Naive thymus-derived CD8-positive, alpha-beta T cell (primary cell): ENCODE data around the gene ZNF281. TPM values are rescaled to one million over a fixed set of nuclear protein-coding genes. Genes with fewer than 3 reads are reported as not detected.
A peak's percentile ranks its signal among the peaks of the same experiment; 100 is the strongest.
"Not testable (repeated sequence)": the region's sequence is repeated elsewhere in the genome, so short reads cannot be mapped to it uniquely, and the experiment has no call there.

ENCODE experiments used
- ATAC-seq, 2 donors: fragments of 150-1000 bp; cut with Tn5 transposase in 1 of 2; sonication (Bioruptor Pico), chemical (Tn5 transposase) in 1 of 2; 1 replicate in 1 of 2; 2 replicates in 1 of 2; pipeline ENCODE4 v1.10.0; 2021; ENCODE audit warnings: mild to moderate bottlenecking in 2 of 2, moderate library complexity in 2 of 2
- POLR2A ChIA-PET: fragments of 350-600 bp; sonication (Branson Sonifier 250); formaldehyde crosslinking; loops from one replicate; lab custom pipeline; 2021; ENCODE audit warnings: antibody characterized with exemption; lab: Charles Lee
- DNase-seq, 10 donors: peaks; one replicate each; pipeline versions ENCODE4 v3.0.0 to v3.0.0-alpha.2; 2020 to 2022
- H3K27ac Mint-ChIP-seq, 10 donors: one replicate each; pipeline ENCODE4 v1.8.0; 2020 to 2022; ENCODE audit warnings: mild to moderate bottlenecking in 10 of 10, mixed read lengths in 10 of 10, moderate library complexity in 4 of 10, inconsistent platforms in 1 of 10
- H3K27me3 Mint-ChIP-seq, 5 donors: one replicate each; pipeline ENCODE4 v1.8.0; 2021 to 2022; ENCODE audit warnings: mixed read lengths in 5 of 5
- H3K36me3 Mint-ChIP-seq, 3 donors: one replicate each; pipeline ENCODE4 v1.8.0; 2020 to 2022; ENCODE audit warnings: mixed read lengths in 3 of 3, mild to moderate bottlenecking in 2 of 3, inconsistent platforms in 1 of 3
- H3K4me1 Mint-ChIP-seq, 4 donors: one replicate each; pipeline ENCODE4 v1.8.0; 2021 to 2022; ENCODE audit warnings: mixed read lengths in 4 of 4
- H3K4me3 Mint-ChIP-seq, 10 donors: one replicate each; pipeline ENCODE4 v1.8.0; 2020 to 2022; ENCODE audit warnings: mild to moderate bottlenecking in 10 of 10, mixed read lengths in 10 of 10, moderate library complexity in 6 of 10, inconsistent platforms in 1 of 10
- H3K9me3 Mint-ChIP-seq, 9 donors: one replicate each; pipeline ENCODE4 v1.8.0; 2020 to 2022; ENCODE audit warnings: mixed read lengths in 9 of 9, mild to moderate bottlenecking in 3 of 9, inconsistent platforms in 1 of 9, moderate library complexity in 1 of 9
- polyA plus RNA-seq, 3 donors: library from polyadenylated mRNA; unstranded; fragments of 300-500 nt; fragmentation: Illumina TruSeq; gene quantifications; one replicate each; pipeline ENCODE4 v1.2.3, GENCODE V29; 2021
- total RNA-seq, 8 experiments: library from RNA in 2 of 8; stranded (reverse) in 2 of 8; gene quantifications; one replicate each; pipeline ENCODE4 v1.2.3 and lab custom pipeline; 2021 to 2026

ZNF281 gene
- total and polyA plus RNA-seq, 5 experiments from 2014 or later = 24.7 to 38.4 (median 27.7) TPM

GRCh38 chr1:200365897-200366426 is 43.9 kb downstream of the ZNF281 start:
- Mint-ChIP-seq H3K4me1 (peaks cover 0 to 10% (median 0%) of the 10 kb centered on the region in 4 donors), H3K4me3 (no peak overlapping the region), H3K27me3 (peaks cover 0 to 2% (median 0%) of the 10 kb centered on the region in 5 donors), H3K9me3 (no peaks in the 10 kb centered on the region), H3K27ac (no peak overlapping the region), H3K36me3 (peaks cover 0 to 39% (median 34%) of the 10 kb centered on the region in 3 donors)
- POLR2A ChIA-PET = no interaction called here
- ATAC-seq (no peak), DNase-seq (no peak)

GRCh38 chr1:200364831-200365230 is 45.0 kb downstream of the ZNF281 start:
- no peak for ATAC-seq
- Mint-ChIP-seq H3K27me3 (peaks cover 0 to 2% (median 0%) of the 10 kb centered on the region in 5 donors), H3K4me3 (no peak overlapping the region), H3K36me3 (peaks cover 0 to 31% (median 30%) of the 10 kb centered on the region in 3 donors), H3K27ac (no peak overlapping the region), H3K9me3 (no peaks in the 10 kb centered on the region), H3K4me1 (peaks cover 0 to 10% (median 0%) of the 10 kb centered on the region in 4 donors)
- POLR2A ChIA-PET = interaction anchor here (0.5 kb wide), 1 partner anchor 257 kb away, joined by 5 read pairs; no protein-coding TSS in a partner anchor
- no peak for DNase-seq

- DNase-seq (no peak), ATAC-seq (no peak)
- Mint-ChIP-seq H3K27ac (no peak overlapping the region), H3K4me3 (no peak overlapping the region), H3K9me3 (no peaks in the 10 kb centered on the region), H3K36me3 (peaks cover 0 to 27% (median 27%) of the 10 kb centered on the region in 3 donors), H3K27me3 (peaks cover 0 to 2% (median 0%) of the 10 kb centered on the region in 5 donors), H3K4me1 (peaks cover 0 to 10% (median 0%) of the 10 kb centered on the region in 4 donors)
- POLR2A ChIA-PET = no interaction called here
These were observed 45.6 kb downstream of the ZNF281 start for GRCh38 chr1:200364091-200364759.

GRCh38 chr1:200363264-200363933 is 46.4 kb downstream of the ZNF281 start:
- H3K4me3 Mint-ChIP-seq = no peak overlapping the region
- H3K27ac Mint-ChIP-seq = peak overlapping the region in 1 of 10 donors; percentile 13
- peaks cover 0 to 23% (median 19%) of the 10 kb centered on the region in 3 donors for H3K36me3 Mint-ChIP-seq
- POLR2A ChIA-PET = interaction anchor here (1.7 kb wide), 1 partner anchor 26 kb away, joined by 3 read pairs; no protein-coding TSS in a partner anchor
- H3K27me3 Mint-ChIP-seq = no peaks in the 10 kb centered on the region
- H3K9me3 Mint-ChIP-seq = no peaks in the 10 kb centered on the region
- ATAC-seq = no peak
- no peak for DNase-seq
- H3K4me1 Mint-ChIP-seq = peaks cover 0 to 10% (median 0%) of the 10 kb centered on the region in 4 donors

- POLR2A ChIA-PET = interaction anchor here (1.7 kb wide), 1 partner anchor 25 kb away, joined by 3 read pairs; no protein-coding TSS in a partner anchor
- peaks cover 0 to 10% (median 0%) of the 10 kb centered on the region in 4 donors for H3K4me1 Mint-ChIP-seq
These were observed 47.4 kb downstream of the ZNF281 start for GRCh38 chr1:200362421-200362820.

GRCh38 chr1:200359610-200360163 is 50.1 kb downstream of the ZNF281 start:
- no peaks in the 10 kb centered on the region for H3K9me3 Mint-ChIP-seq

More at GRCh38 chr1:200362421-200362820, 47.4 kb downstream of the ZNF281 start:
- Mint-ChIP-seq H3K27ac (no peak overlapping the region), H3K27me3 (no peaks in the 10 kb centered on the region), H3K4me3 (no peak overlapping the region), H3K36me3 (peaks cover 0 to 15% (median 10%) of the 10 kb centered on the region in 3 donors), H3K9me3 (no peaks in the 10 kb centered on the region)
- DNase-seq = no peak
- ATAC-seq = no peak

GRCh38 chr1:200357925-200358324 is 51.9 kb downstream of the ZNF281 start:
- POLR2A ChIA-PET, H3K27me3 Mint-ChIP-seq, H3K9me3 Mint-ChIP-seq, DNase-seq, ATAC-seq, H3K27ac Mint-ChIP-seq, H3K4me3 Mint-ChIP-seq, H3K36me3 Mint-ChIP-seq: not testable (repeated sequence)
- peaks cover 6 to 23% (median 11%) of the 10 kb centered on the region in 4 donors for H3K4me1 Mint-ChIP-seq

More at GRCh38 chr1:200359610-200360163, 50.1 kb downstream of the ZNF281 start:
- Mint-ChIP-seq H3K27ac (no peak overlapping the region), H3K27me3 (no peaks in the 10 kb centered on the region), H3K36me3 (no peaks in the 10 kb centered on the region), H3K4me1 (peaks cover 0 to 21% (median 2%) of the 10 kb centered on the region in 4 donors), H3K4me3 (no peak overlapping the region)
- POLR2A ChIA-PET = no interaction called here
- DNase-seq (no peak), ATAC-seq (no peak)

GRCh38 chr1:200355801-200356200 is 54.0 kb downstream of the ZNF281 start:
- H3K4me1 Mint-ChIP-seq = peaks cover 15 to 41% (median 27%) of the 10 kb centered on the region in 4 donors
- POLR2A ChIA-PET = no interaction called here
- ATAC-seq (no peak), DNase-seq (no peak)
- H3K27ac Mint-ChIP-seq = peak overlapping the region in 3 of 10 donors; percentile 3 to 48 (median 18)
- no peaks in the 10 kb centered on the region for H3K9me3 Mint-ChIP-seq
- H3K4me3 Mint-ChIP-seq = peak overlapping the region in 1 of 10 donors; percentile 31
- H3K36me3 Mint-ChIP-seq = no peaks in the 10 kb centered on the region
- H3K27me3 Mint-ChIP-seq = no peaks in the 10 kb centered on the region

Other genes starting within 250 kb of the ZNF281 start
- gene KIF14, start 210.7 kb upstream of the ZNF281 start, total RNA-seq = under 1 TPM; 0.05 to 0.10 TPM
- not detected for gene KIF14, start 210.7 kb upstream of the ZNF281 start, polyA plus RNA-seq